ENCODE data around the gene HORMAD2.
A peak's percentile ranks its signal among the peaks of the same experiment; 100 is the strongest.

Gene HORMAD2

GRCh38 chr22:30123463-30123862 lies 43.2 kb downstream of the HORMAD2 start (continued):
- TF ChIP-seq ZNF518A (tag by site-specific recombination; conservative IDR thresholded peaks at IDR 0.05; ENCODE audit: low read depth) (peak; percentile 63; the same call in 1 of the 2 replicates), ZNF350 (tag by site-specific recombination; IDR thresholded peaks at IDR 0.05) (no peak), SCRT2 (tag by site-specific recombination; IDR thresholded peaks at IDR 0.05) (no peak)

- no peaks in the 10 kb centered on the region for H3K36me3 ChIP-seq (ENCODE audit: control insufficient read depth in 2 of 2, insufficient read depth in 1 of 2, low read length in 2 of 2)
- CTCF ChIA-PET: no interaction called here
- H3K4me1 ChIP-seq (ENCODE audit: control insufficient read depth, insufficient read depth, low read length): no peaks in the 10 kb centered on the region
- H3K27ac ChIP-seq (ENCODE audit: extremely low read depth, low read depth, low read length): no peak overlapping the region
- no peaks in the 10 kb centered on the region for H3K9me3 ChIP-seq (ENCODE audit: control insufficient read depth, insufficient read depth, low read depth, low read length)
- H3K4me3 ChIP-seq (ENCODE audit: low read depth, low read length): no peak overlapping the region
- POLR2A ChIA-PET: no interaction called here
- TF ChIP-seq ZNF571 (tag by site-specific recombination; IDR thresholded peaks at IDR 0.05) (no peak), ZNF701 (tag by site-specific recombination; IDR thresholded peaks at IDR 0.05) (no peak), ZNF248 (tag by site-specific recombination; IDR thresholded peaks at IDR 0.05) (no peak), ZNF157 (tag by site-specific recombination; IDR thresholded peaks at IDR 0.05) (no peak), ZNF175 (tag by site-specific recombination; IDR thresholded peaks at IDR 0.05) (no peak), ZNF596 (tag by site-specific recombination; IDR thresholded peaks at IDR 0.05) (no peak), AEBP2 (tag by site-specific recombination; IDR thresholded peaks at IDR 0.05; ENCODE audit: borderline replicate concordance) (no peak), ZNF660 (tag by site-specific recombination; IDR thresholded peaks at IDR 0.05) (no peak), SCRT2 (tag by site-specific recombination; IDR thresholded peaks at IDR 0.05) (no peak), ZNF274 (IDR thresholded peaks at IDR 0.05; ENCODE audit: low read length) (no peak), ZNF274 (tag by site-specific recombination; IDR thresholded peaks at IDR 0.05; ENCODE audit: borderline replicate concordance) (no peak), SALL2 (tag by site-specific recombination; IDR thresholded peaks at IDR 0.05; ENCODE audit: borderline replicate concordance) (no peak), GFI1B (tag by site-specific recombination; IDR thresholded peaks at IDR 0.05) (no peak), ZNF707 (tag by site-specific recombination; IDR thresholded peaks at IDR 0.05) (no peak)
These were observed 47.5 kb downstream of the HORMAD2 start for GRCh38 chr22:30127749-30128166.

GRCh38 chr22:30128511-30128910 lies 48.2 kb downstream of the HORMAD2 start:
- no peak overlapping the region for H3K27ac ChIP-seq (ENCODE audit: extremely low read depth, low read depth, low read length)
- ChIA-PET POLR2A (no interaction called here), CTCF (no interaction called here)
- no peaks in the 10 kb centered on the region for H3K4me1 ChIP-seq (ENCODE audit: control insufficient read depth, insufficient read depth, low read length)
- H3K36me3 ChIP-seq (ENCODE audit: control insufficient read depth in 2 of 2, insufficient read depth in 1 of 2, low read length in 2 of 2): no peaks in the 10 kb centered on the region
- H3K9me3 ChIP-seq (ENCODE audit: control insufficient read depth, insufficient read depth, low read depth, low read length): no peaks in the 10 kb centered on the region
- H3K4me3 ChIP-seq (ENCODE audit: low read depth, low read length): no peak overlapping the region
- no peak for TF ChIP-seq ELK4 (IDR thresholded peaks at IDR 0.05; ENCODE audit: borderline replicate concordance, low read depth, low read length)
- no peak for TF ChIP-seq ZNF571 (tag by site-specific recombination; IDR thresholded peaks at IDR 0.05)
- TF ChIP-seq ZNF155 (tag by site-specific recombination; IDR thresholded peaks at IDR 0.05): no peak
- TF ChIP-seq SP3 (tag by site-specific recombination; IDR thresholded peaks at IDR 0.05): no peak
- TF ChIP-seq ZBTB6 (tag by site-specific recombination; IDR thresholded peaks at IDR 0.05): no peak
- no peak for TF ChIP-seq ZNF629 (tag by site-specific recombination; IDR thresholded peaks at IDR 0.05)
- no peak for TF ChIP-seq ZNF133 (tag by site-specific recombination; IDR thresholded peaks at IDR 0.05)
- TF ChIP-seq MZF1 (tag by site-specific recombination; IDR thresholded peaks at IDR 0.05; ENCODE audit: borderline replicate concordance): no peak
- no peak for TF ChIP-seq ZNF558 (tag by site-specific recombination; IDR thresholded peaks at IDR 0.05)
- TF ChIP-seq ZNF19 (tag by site-specific recombination; IDR thresholded peaks at IDR 0.05; ENCODE audit: low read depth): no peak
- TF ChIP-seq TRIM28 (IDR thresholded peaks at IDR 0.05; ENCODE audit: borderline replicate concordance, low read length): no peak
- no peak for TF ChIP-seq ZNF214 (tag by site-specific recombination; IDR thresholded peaks at IDR 0.05; ENCODE audit: borderline replicate concordance)
